Fibroblast of the conjunctiva (primary cell): Measurements from ENCODE around the gene ZCCHC24.

Source experiments
- DNase-seq: peaks from one replicate; pipeline ENCODE4 v3.0.0-alpha.2; 2010; ENCODE audit warnings: low read depth

Gene ZCCHC24

DNA sequence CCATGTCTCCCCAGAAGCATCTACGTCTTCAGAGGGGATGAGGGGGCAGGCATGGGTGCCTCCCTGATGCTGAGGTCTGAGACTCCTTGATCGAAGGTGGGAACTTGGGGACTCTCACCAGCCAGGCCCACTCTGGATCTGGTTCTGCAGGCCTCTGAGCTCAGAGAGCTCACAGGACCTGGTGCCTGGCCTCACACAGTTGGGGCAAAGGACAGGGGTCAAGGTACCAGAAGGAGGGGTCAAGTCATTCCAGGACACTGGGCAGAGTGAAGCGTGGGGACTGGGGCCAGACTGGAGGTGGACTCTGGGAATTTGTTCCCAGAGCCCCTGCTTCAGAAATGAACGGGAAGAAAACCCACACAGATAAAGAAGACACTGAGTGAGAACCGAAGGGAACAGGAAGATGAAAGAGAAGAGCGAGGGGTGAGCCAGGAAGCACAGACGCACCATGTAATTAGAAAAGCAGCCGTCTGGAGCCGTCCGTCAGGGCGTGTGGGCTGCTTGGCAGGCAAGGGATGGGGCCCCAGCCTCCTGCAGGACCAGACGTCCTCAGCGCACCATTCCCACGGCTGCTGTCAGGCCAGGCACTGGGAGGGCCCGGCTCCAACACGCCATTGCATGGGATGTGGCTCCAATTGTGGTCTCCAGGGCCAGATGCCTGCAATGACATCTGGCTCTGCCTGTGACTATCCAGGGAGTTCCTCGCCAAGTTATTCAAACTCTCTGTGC lies 47.7 kb downstream of the ZCCHC24 start:
- no peak for DNase-seq

- no peak for DNase-seq
Measured at GRCh38 chr10:79397051-79397450, 48.4 kb downstream of the ZCCHC24 start.

DNA sequence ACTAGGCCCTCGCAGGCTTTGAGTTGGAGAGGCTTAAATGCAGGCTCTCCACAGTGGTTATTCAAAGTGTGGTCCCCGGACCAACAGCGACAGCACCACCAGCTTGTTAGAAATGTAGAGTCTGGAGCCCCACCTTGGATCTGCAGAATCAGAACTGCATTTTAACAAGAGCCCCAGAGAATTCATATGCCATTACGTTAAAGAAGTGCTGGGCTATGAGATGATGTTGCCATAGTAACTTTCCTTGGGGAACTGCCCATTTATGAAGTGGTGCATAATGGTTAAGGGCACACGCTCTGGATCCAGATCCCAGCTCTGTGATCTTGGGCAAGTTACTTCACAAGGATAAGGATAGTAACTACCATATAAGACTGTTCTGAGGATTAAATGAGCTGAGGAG lies 48.9 kb downstream of the ZCCHC24 start:
- no peak for DNase-seq

- DNase-seq: no peak
Measured at GRCh38 chr10:79394664-79395063, 50.8 kb downstream of the ZCCHC24 start.

DNA sequence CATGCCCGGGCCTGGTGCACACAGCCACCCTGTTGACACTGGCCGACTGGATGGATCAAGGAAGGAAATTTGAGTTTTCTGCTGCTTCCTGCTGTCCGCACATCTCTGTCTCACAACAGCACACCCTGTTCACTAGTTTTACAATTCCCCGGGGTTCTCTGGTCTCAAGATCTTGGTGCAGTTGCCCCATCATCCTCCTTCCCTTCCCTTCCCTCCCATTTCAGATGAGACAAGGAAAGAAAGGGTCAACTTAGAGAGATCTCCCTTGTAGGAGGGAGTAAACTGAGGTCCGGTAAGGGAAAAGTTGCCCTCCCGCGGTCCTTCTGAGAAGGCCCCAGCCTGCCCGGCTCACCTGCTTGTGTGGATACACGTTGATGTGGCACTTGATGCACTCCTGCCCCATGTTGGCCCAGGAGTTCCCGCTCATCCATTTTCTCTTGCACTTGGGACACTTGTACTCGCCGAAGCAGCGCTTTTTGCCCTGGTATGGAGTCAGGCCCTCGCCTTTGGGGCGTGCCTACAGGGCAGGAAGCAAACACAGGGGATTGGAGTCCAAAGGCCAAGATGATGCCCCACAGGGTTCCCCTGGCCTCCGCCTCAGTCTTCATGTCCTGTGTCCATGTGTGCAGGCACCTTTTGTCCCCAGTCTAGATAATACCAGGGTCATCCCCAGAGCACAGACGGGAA lies 51.4 kb downstream of the ZCCHC24 start:
- DNase-seq: no peak

GRCh38 chr10:79393221-79393923 lies 52.1 kb downstream of the ZCCHC24 start:
- DNase-seq: no peak

- no peak for DNase-seq
Measured at GRCh38 chr10:79392506-79393176, 52.8 kb downstream of the ZCCHC24 start.

DNA sequence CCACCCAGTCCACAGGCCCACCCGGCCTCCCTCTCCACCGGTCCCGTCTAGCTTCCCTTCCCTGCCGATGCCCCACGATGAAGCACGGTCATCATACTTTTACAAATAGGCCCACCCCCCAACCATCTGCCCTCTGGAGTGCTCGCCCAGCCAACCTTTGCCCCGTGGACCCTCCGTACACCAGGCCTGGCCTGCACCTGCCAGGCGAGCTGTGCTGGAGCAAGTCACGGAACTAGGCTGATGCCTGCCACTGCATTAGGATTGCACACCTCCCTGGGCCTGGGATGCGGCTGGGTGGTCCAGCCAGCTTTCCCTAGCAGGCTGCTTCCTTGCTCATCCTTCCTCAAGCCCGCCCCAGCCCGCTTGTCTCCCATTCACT lies 53.4 kb downstream of the ZCCHC24 start:
- no peak for DNase-seq

DNA sequence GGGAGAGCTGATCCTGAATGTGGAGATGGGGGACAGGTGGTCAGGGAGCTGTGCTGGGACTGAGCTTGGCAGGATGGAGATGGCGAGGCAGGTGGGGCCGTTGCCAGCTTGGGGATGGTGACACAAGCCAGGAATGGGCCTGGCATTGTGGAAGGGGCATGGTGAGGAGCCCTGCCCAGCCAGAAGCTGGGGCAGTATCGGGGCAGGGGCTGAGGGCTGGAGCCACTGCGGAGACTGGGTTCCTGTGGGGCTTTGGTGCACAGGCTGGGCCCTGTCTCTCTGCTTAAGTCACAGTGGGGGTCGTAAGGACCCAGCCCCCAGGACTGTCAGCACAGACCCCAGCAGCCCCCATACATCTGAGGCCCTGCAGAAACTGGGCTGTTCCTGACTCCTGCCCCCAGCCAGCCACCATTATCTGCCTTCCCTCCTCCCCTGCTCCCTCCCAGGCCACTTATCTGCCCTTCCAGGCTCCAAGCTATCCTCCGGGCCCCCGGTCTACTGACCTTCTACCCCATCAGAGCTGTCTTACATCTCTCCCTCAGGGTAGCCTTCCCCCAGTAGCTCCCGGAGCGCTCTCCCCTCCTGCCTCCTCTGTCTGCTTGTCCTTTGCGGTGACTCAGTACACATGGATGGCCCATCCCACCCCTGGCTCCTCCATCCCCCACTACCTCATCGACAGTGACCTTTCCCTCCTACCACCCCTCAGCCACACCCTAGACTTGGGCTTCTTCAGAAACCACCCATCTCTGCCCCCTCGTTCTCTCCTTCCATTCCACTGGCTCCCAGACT lies 54.0 kb downstream of the ZCCHC24 start:
- no peak for DNase-seq

DNA sequence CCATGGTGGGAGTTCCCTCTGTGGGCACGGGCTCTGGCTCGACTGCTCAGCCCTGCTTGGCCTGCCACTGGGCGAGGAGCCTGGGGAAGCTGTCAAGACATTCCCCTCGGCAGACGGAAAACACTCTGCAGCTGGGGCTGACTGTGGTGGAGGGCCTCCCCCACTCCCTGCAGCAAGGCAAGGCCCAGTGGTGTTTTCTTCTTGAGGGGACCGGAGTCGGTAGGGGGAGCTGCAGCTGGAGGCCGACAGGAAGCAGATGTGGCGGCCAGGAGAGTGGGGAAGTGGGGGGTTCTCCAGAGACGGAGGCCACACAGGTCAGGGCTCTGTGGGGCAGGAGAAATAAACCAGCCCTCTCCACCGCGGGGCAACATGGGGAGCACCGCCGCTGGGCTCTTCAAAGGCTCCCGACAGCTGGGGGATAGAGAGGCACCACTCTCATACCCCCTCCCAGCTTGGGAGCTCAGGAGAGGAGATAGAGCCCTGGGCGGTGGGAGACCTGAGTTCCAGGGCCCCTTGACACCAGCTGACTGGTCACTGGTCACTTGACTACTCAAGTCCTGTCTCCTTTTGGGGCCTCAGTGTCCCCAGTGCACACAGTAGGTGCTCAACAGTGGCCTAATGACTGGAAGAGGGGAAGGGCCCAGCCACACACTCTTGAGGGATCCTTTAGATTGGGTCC lies 54.7 kb downstream of the ZCCHC24 start:
- no peak for DNase-seq

DNA sequence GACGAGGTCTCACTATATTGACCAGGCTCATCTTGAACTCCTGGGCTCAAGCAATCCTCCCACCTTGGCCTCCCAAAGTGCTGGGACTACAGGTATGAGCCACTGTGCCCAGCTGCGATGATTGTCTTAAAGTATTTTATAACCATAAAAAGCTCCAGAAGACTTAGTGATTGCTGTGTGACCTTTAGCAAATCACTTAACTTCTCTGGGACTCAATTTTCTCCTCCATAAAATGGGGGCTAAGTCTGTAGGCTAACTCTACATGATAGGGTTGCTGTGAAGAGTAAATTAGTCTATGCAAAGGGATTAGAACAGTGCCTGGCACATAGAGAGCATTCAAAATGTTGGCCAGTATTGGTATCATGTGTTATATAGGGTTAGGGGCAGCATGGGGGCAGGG lies 55.4 kb downstream of the ZCCHC24 start:
- DNase-seq: no peak

DNA sequence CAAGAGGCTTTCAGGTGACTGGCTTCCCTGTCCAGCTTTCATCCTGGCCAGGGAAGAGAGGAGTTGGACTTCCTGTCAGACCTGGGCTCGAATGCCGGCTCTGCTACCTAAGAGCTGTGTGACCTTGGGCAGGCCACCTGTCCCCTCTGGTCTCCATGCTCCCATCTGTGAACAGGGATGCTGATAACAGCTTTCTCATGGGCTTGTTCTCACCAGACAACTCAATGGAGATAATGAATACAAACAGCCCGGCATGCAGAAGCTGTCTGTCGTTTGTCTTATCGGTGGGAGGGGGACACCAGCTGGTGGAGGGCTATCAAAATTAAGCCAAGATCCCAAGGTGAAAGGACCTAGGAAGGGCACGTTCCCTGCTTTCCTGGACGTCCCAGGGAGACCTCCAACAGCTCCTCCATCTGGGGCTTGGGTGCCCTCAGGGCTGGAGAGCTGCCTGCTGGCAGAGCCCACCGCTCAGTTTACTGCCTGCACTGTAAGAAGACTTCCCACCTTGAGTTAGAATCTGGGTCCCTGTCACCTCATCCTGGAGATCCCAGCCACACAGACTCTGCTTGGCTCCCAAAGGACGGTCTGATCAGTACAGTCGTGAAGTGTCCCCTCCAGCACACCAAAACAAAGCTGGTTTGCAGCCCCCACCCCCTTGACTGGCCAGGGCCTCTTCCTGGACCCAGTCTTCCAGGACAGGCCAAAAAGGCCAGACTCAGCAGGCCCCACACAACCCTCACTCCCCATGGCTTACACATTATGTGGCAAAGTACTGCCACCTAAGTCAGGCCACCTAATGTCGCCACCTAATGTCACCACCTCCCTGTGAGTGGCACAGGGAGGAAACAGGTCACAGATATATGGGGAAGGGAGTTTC lies 57.2 kb downstream of the ZCCHC24 start:
- no peak for DNase-seq

DNA sequence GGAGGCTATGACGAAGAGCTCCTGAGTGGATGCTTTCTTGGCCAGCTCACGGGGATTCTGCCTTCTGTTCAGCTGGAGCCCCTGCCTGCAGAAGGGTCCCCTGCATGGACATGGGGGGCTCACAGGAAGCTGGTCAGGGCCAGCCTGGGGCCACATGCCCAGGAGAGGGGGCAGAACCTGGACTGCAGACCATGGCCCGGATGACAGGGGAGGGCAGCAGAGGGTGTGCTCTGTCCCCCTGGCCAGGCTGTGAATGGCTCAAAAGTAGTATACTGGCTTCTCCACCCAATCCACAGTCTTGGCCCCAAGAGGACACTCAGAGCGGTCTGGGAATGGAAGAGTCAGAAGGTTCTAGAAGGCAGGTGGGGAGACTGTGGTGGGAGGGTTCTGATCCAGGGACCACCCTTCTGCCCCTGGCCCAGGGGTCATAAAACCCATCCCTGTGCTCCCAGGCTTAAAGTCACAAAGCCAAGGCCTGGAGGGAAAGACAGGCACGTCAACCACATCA lies 57.9 kb downstream of the ZCCHC24 start:
- no peak for DNase-seq

DNA sequence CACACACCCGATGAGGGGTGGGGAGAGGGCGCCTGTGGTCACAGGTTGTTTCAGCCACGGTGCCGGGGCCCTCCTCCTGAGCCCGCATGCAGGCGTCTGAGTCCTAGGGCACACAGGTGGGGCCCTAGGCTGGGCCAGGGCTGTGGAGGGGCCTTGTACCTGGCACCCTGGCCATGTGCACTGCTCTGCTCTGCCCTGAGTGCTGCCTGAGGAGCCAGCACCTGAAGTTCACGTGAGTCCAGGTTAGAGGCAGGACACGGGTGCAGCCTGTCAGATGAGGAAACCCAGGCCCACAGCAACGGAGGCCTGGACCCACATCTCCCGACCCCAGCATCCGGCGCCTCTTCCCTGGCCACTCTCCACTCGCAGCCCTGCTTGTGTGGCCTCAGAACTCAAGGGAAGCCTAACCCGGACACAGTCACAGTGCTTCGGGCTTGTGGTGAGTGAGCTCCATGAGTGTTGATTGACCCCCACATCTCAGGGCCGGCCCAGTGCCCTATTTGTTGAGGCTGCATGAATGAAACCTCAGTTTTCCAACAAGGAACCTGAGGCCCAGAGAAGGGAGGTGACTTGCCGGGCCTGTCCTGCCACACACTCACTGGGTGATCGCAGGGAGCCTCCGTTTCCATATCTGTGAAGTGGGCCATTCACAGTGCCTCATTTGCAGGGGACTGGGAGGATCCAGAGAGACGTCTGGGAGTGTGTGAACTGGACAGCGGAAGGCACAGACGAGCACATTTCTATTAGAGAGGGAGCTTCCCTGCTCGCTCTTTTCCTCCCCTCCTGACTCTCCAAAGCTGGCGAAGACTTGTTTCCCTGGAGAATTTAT lies 58.6 kb downstream of the ZCCHC24 start:
- no peak for DNase-seq

- DNase-seq: no peak
Measured at GRCh38 chr10:79385804-79386531, 59.5 kb downstream of the ZCCHC24 start.

DNA sequence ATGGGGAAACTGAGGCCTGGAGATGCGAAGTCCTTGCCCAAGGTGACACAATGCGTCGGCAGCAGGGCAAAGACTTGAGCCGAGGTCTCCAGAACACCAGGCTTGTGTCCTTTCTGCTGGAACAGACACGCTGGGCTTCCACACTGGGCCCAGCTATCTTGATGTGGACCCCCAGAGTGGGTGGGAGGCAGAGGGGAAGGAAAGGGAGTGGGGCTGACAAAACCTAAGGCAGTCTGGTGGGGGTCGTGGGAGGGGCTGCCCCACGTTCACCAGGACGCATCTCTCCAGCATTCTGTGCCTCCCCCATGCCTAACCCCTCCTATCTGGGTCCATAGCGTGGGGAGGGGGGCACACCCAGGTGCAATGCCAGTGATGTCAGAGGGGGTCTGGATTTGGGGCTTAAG lies 60.0 kb downstream of the ZCCHC24 start:
- DNase-seq: no peak

DNA sequence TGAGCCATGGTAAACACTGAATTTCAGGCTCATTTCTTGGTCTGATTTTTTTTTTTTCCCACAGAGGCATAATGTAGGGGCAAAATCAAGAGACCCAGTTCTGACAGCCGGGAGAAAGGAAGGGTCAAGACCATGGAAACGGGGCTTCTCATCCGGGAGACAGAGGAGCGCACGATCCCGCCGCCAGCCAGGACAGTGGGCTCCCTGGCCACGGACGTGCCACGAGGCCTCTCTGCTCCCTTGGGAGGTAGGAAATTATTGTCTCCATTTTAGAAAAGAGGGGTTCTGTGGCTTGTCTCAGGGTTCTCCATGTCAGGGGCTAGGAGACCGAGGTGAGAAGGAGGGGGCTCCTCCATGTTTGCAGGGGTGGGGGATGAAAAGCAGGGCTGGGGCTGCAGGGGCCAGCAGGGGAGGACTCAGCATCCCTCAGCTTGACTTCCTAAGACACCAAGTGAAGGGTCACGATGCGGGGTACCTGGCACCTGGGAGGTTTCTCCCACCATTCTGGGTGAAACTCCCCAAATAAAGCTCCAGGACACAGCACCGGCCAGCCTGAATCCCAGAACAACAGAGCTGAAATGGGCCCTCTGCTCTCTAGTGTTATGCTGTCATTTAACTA lies 60.5 kb downstream of the ZCCHC24 start:
- no peak for DNase-seq
